NCI-H187 treated with DMSO at 0.1 percent for 48 hours (cell line): Measurements from ENCODE around the gene PLSCR5.

Experiments used
- DNase-seq: peaks from one replicate; lab custom pipeline; 2025; lab: John Stamatoyannopoulos, UW

The PLSCR5 gene

GRCh38 chr3:146544002-146544928 is 60.9 kb downstream of the PLSCR5 start, which contains the start of gene PLSCR1:
PLSCR1 (minus strand) TSS chr3:146544607; CDS start chr3:146536552, 8,055 bp downstream.
- DNase-seq, result no peak

GRCh38 chr3:146543461-146544001 is 61.6 kb downstream of the PLSCR5 start:
- no peak for DNase-seq

- no peak for DNase-seq
Measured at GRCh38 chr3:146542978-146543377, 62.2 kb downstream of the PLSCR5 start.

GRCh38 chr3:146542179-146542578 is 63.0 kb downstream of the PLSCR5 start:
- no peak for DNase-seq

GRCh38 chr3:146540978-146541377 is 64.2 kb downstream of the PLSCR5 start:
- no peak for DNase-seq

GRCh38 chr3:146540236-146540635 is 64.9 kb downstream of the PLSCR5 start:
- DNase-seq, result no peak

GRCh38 chr3:146539315-146539714 is 65.8 kb downstream of the PLSCR5 start:
- no peak for DNase-seq

- DNase-seq, result no peak
Measured at GRCh38 chr3:146537603-146538002, 67.5 kb downstream of the PLSCR5 start.

- no peak for DNase-seq
Measured at GRCh38 chr3:146536681-146537080, 68.5 kb downstream of the PLSCR5 start.
